Peyer's patch (tissue), 4 donors: ENCODE data around the gene SFTPB.

Experiments used
- POLR2A ChIP-seq, 2 donors: fragments of 450-650 bp; IDR thresholded peaks; one replicate each; pipeline ENCODE4 v1.5.1; 2017; ENCODE audit warnings: antibody characterized with exemption in 2 of 2, mild to moderate bottlenecking in 2 of 2, moderate library complexity in 2 of 2
- TF ChIP-seq, protein P1 (sequence below), 6 experiments: fragments of 450-650 bp in 4 of 6; fragments of 200-600 bp in 2 of 6; sonication (generic) in 1 of 6; IDR thresholded peaks; one replicate each; pipeline ENCODE4 v1.5.1; 2017 to 2019; ENCODE audit warnings: antibody characterized with exemption in 6 of 6, mild to moderate bottlenecking in 3 of 6, moderate library complexity in 1 of 6

DNA sequence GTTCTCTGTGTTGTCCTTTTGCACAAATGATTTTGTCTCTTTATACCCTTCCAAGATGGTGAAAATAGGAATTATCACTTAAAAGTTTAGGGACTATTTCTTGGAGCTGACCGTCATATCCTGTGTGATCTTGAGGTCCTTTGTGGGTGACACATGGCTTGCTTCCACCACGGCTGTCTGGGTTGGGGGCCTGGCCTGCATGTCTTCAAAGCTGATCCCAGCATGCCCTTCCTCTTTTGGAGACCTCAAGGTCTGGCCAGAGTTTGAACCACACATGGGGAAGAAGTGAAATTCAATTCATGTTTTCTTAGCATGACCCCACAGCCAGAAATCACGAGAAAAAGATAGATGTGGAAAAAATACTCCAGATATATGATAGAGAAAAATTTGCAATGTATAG lies 14.0 kb downstream of the SFTPB start:
- TF ChIP-seq, protein P1, sequence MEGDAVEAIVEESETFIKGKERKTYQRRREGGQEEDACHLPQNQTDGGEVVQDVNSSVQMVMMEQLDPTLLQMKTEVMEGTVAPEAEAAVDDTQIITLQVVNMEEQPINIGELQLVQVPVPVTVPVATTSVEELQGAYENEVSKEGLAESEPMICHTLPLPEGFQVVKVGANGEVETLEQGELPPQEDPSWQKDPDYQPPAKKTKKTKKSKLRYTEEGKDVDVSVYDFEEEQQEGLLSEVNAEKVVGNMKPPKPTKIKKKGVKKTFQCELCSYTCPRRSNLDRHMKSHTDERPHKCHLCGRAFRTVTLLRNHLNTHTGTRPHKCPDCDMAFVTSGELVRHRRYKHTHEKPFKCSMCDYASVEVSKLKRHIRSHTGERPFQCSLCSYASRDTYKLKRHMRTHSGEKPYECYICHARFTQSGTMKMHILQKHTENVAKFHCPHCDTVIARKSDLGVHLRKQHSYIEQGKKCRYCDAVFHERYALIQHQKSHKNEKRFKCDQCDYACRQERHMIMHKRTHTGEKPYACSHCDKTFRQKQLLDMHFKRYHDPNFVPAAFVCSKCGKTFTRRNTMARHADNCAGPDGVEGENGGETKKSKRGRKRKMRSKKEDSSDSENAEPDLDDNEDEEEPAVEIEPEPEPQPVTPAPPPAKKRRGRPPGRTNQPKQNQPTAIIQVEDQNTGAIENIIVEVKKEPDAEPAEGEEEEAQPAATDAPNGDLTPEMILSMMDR (IDR thresholded peaks at IDR 0.05), result no peak
- TF ChIP-seq POLR2A (IDR thresholded peaks at IDR 0.05), result no peak
